Right lobe of liver (tissue), 4 donors: ENCODE data around the gene TMEM271.

Experiments used
- POLR2A ChIP-seq: fragments of 450-650 bp; IDR thresholded peaks from one replicate; pipeline ENCODE4 v1.6.1; 2017; ENCODE audit warnings: antibody characterized with exemption, mild to moderate bottlenecking
- TF ChIP-seq, protein P1 (sequence below), 4 donors: fragments of 200-600 bp in 3 of 4; fragments of 450-650 bp in 1 of 4; IDR thresholded peaks; one replicate each; pipeline versions ENCODE4 v1.5.1 to v1.8.0; 2016 to 2022; ENCODE audit warnings: antibody characterized with exemption in 4 of 4, mild to moderate bottlenecking in 2 of 4
- donor health status: DM: no; HTN: no; CAD: no.
- donor health status: DM: no; HTN: no; CAD: no.
- donor health status: DM: no; HTN: yes; CAD: no.

DNA sequence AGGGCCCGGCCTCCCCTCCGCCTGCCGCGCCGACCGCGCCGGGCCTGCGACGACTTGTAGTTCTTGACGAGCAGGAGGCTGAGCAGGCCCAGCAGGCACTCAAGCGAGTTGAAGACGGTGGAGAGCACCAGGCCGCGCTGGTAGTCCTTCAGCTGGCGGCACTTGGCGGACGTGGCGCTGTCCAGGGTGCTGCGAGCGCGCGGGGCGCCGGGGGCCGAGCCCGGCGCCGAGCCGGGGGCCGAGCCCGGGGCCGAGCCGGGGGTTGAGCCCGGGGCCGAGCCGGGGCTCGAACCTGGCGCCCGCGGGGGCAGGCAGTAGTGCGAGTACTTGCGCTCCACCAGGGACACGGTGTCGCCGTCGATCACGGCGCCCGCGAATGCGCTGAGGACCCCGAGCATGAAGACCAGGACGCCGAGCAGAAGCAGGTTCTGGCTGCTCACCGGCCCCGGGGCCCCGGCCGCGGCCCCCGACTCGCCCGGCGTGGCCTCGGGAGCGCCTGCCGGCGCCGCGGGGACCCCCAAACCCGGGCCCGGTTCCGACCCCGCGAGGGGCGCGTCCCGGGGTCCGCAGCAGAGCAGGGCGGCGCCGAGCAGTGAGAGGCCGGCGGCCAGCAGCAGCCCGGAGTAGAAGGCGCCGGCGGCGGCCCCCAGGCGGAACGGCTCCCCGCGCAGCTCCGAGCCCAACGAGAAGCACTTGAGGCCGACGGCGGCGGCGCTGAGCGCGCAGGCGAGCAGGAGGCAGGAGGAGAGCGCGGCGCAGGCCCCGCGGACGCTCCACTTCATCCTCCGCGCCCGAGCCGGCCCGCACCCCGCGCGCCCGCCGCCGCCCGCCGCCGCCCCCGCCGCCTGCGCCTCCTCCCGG lies 584 bp downstream of the TMEM271 start:
- TF ChIP-seq, protein P1, sequence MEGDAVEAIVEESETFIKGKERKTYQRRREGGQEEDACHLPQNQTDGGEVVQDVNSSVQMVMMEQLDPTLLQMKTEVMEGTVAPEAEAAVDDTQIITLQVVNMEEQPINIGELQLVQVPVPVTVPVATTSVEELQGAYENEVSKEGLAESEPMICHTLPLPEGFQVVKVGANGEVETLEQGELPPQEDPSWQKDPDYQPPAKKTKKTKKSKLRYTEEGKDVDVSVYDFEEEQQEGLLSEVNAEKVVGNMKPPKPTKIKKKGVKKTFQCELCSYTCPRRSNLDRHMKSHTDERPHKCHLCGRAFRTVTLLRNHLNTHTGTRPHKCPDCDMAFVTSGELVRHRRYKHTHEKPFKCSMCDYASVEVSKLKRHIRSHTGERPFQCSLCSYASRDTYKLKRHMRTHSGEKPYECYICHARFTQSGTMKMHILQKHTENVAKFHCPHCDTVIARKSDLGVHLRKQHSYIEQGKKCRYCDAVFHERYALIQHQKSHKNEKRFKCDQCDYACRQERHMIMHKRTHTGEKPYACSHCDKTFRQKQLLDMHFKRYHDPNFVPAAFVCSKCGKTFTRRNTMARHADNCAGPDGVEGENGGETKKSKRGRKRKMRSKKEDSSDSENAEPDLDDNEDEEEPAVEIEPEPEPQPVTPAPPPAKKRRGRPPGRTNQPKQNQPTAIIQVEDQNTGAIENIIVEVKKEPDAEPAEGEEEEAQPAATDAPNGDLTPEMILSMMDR (IDR thresholded peaks at IDR 0.05): no peak
- no peak for TF ChIP-seq POLR2A
